GM12878 (cell line): ENCODE results near the gene AQP5.

Experiments used
- CTCF ChIP-seq, 3 experiments: IDR thresholded peaks in 2 of 3; conservative IDR thresholded peaks in 1 of 3; 2 replicates each; pipeline ENCODE4 v1.5.1; 2011; ENCODE audit warnings: low read depth in 3 of 3, low read length in 3 of 3, mild to moderate bottlenecking in 3 of 3, control low read depth in 2 of 3, moderate library complexity in 2 of 3, inconsistent platforms in 1 of 3, mixed read lengths in 1 of 3; ENCODE audit not compliant: control insufficient read depth in 2 of 3, insufficient read depth in 1 of 3; ENCODE audit errors: extremely low read depth in 1 of 3
- EGR1 ChIP-seq, 2 experiments: IDR thresholded peaks; 1 replicate in 1 of 2; 2 replicates in 1 of 2; pipeline ENCODE4 v1.6.1; 2011 to 2012; ENCODE audit warnings: low read depth in 2 of 2, low read length in 2 of 2, borderline replicate concordance in 1 of 2, mild to moderate bottlenecking in 1 of 2, moderate library complexity in 1 of 2
- IRF5 ChIP-seq: fragments of 450-650 bp; IDR thresholded peaks from 2 replicates; pipeline ENCODE4 v1.6.1; 2017; ENCODE audit warnings: borderline replicate concordance
- POLR2A ChIP-seq: IDR thresholded peaks from 2 replicates; pipeline ENCODE4 v1.6.1; 2011; ENCODE audit warnings: low read depth, mild to moderate bottlenecking, low read length
- USF2 ChIP-seq: IDR thresholded peaks from 2 replicates; pipeline ENCODE4 v1.6.1; 2011; ENCODE audit warnings: low read depth, low read length, improper control_type of control experiment, borderline replicate concordance
- YY1 ChIP-seq: IDR thresholded peaks from 2 replicates; pipeline ENCODE4 v1.6.1; 2011; ENCODE audit warnings: low read depth, mild to moderate bottlenecking, low read length

- TF ChIP-seq USF2 = no peak
- no peak for TF ChIP-seq CTCF (IDR thresholded peaks at IDR 0.05 in 2 of 3, conservative IDR thresholded peaks at IDR 0.05 in 1 of 3; ENCODE audit: control insufficient read depth in 2 of 3, extremely low read depth in 1 of 3, insufficient read depth in 1 of 3, low read depth in 3 of 3, low read length in 3 of 3)
- no peak for TF ChIP-seq POLR2A
- TF ChIP-seq YY1 = no peak
- no peak for TF ChIP-seq IRF5
- TF ChIP-seq EGR1 (IDR thresholded peaks at IDR 0.05; ENCODE audit: borderline replicate concordance in 1 of 2, low read depth in 2 of 2, low read length in 2 of 2) = no peak
Observed at GRCh38 chr12:49971141-49971540, 9.5 kb downstream of the AQP5 start.
